GM23338 (cell line): ENCODE results near the gene MORC3.

Experiments used
- EZH2 ChIP-seq: fragments of 200-600 bp; sonication (generic); IDR thresholded peaks from one replicate; pipeline ENCODE4 v1.8.0; 2017; ENCODE audit warnings: antibody characterized with exemption, mild to moderate bottlenecking, low read depth; ENCODE audit not compliant: unreplicated experiment
- TF ChIP-seq, protein P1 (sequence below), 2 experiments: fragments of 200-600 bp in 1 of 2; sonication (generic) in 1 of 2; conservative IDR thresholded peaks; 2 replicates each; pipeline versions ENCODE4 v1.5.1 to v1.6.1; 2016 to 2017; ENCODE audit warnings: antibody characterized with exemption in 2 of 2, low read depth in 2 of 2, mild to moderate bottlenecking in 2 of 2, moderate library complexity in 1 of 2

DNA sequence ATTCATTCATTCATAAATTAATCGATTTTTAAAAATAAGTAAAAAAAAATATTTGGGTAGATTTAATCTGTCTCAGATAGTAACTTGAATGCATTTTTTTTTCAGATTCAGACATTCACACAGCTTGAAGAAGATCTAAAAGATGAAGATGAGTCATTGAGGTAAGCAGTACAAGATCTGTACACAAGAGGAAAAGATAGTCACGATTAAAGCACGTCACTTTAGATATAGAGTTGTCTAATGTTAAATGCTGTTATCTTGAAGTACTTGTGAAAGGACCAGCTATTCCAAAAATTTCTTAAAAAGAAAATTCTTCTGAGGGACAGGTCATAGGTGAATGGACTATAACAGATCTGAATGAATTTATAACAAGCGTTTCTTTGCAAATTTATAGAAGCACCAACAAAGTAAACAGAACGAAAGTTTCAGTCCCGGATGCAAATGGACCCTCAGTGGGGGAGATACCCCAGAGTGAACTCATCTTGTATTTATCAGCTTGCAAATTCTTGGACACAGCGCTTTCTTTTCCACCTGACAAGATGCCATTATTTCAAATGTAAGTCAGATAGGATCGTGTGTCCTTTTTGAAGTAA, 31.2 kb upstream of the MORC3 start:
- no peak for TF ChIP-seq EZH2
- TF ChIP-seq, protein P1, sequence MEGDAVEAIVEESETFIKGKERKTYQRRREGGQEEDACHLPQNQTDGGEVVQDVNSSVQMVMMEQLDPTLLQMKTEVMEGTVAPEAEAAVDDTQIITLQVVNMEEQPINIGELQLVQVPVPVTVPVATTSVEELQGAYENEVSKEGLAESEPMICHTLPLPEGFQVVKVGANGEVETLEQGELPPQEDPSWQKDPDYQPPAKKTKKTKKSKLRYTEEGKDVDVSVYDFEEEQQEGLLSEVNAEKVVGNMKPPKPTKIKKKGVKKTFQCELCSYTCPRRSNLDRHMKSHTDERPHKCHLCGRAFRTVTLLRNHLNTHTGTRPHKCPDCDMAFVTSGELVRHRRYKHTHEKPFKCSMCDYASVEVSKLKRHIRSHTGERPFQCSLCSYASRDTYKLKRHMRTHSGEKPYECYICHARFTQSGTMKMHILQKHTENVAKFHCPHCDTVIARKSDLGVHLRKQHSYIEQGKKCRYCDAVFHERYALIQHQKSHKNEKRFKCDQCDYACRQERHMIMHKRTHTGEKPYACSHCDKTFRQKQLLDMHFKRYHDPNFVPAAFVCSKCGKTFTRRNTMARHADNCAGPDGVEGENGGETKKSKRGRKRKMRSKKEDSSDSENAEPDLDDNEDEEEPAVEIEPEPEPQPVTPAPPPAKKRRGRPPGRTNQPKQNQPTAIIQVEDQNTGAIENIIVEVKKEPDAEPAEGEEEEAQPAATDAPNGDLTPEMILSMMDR (conservative IDR thresholded peaks at IDR 0.05; ENCODE audit: low read depth in 2 of 2) = no peak
